ENCODE results near the gene GHRL. TPM values are rescaled to one million over a fixed set of nuclear protein-coding genes. Genes with fewer than 3 reads are reported as not detected.

GHRL gene
- total RNA-seq, 1 donor from 2014 or later, result not detected

- DNase-seq (ENCODE audit: low read depth, low spot score), result no peak
Measured at GRCh38 chr3:10245081-10245712, 47.5 kb downstream of the GHRL start.

DNA sequence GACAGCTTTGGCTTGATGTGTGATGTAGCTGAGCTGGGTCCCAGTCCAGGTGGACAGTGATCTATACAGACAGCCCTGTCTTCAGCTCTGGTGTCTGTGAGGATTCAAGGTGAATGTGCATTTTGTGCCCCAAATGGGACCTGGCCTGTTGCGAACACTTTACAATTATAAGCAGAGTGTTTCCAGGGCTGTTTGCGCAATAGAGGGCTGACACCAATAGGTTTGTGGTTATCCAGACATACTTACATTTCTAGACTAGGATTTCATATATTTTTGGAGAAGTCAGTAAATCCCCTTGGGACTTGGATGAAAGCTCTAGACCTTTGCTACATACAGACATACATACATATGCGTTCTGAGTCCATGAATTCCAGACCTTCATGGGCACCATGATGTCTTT is 48.7 kb downstream of the GHRL start:
- DNase-seq (ENCODE audit: low read depth, low spot score), result no peak

- no peak for DNase-seq (ENCODE audit: low read depth, low spot score)
Measured at GRCh38 chr3:10242182-10243065, 50.3 kb downstream of the GHRL start.

GRCh38 chr3:10240799-10241198 is 51.9 kb downstream of the GHRL start:
- DNase-seq (ENCODE audit: low read depth, low spot score), result no peak

- no peak for DNase-seq (ENCODE audit: low read depth, low spot score)
Measured at GRCh38 chr3:10238345-10239183, 54.2 kb downstream of the GHRL start.

Other genes with a start within 250 kb of the GHRL start
- not detected in 2 replicates for gene FANCD2OS, start 184.7 kb downstream of the GHRL start, total RNA-seq
- 113 and 170 TPM in 2 replicates for gene BRK1, start 177.3 kb downstream of the GHRL start, total RNA-seq
- 39.0 and 42.8 TPM in 2 replicates for gene VHL, start 151.2 kb downstream of the GHRL start, total RNA-seq
- 26.1 and 29.4 TPM in 2 replicates for gene IRAK2, start 128.0 kb downstream of the GHRL start, total RNA-seq
- gene TATDN2, start 44.5 kb downstream of the GHRL start, total RNA-seq, result 13.5 and 15.3 TPM in 2 replicates
- 451 and 492 TPM in 2 replicates for gene SEC13, start 28.2 kb upstream of the GHRL start, total RNA-seq
- not detected in 2 replicates for gene ATP2B2, start 212.6 kb upstream of the GHRL start, total RNA-seq